WI38 (cell line): ENCODE data around the gene KCNMB4.

Source experiments
- H3K4me3 ChIP-seq: 2 replicates; pipeline ENCODE4 v1.5.1; 2011; ENCODE audit warnings: low read depth, mild to moderate bottlenecking, control low read depth, low read length
- TF ChIP-seq, protein P1 (sequence below): IDR thresholded peaks from 2 replicates; pipeline ENCODE4 v1.5.1; 2012; ENCODE audit warnings: low read depth, mild to moderate bottlenecking, control low read depth, low read length

KCNMB4 gene

DNA sequence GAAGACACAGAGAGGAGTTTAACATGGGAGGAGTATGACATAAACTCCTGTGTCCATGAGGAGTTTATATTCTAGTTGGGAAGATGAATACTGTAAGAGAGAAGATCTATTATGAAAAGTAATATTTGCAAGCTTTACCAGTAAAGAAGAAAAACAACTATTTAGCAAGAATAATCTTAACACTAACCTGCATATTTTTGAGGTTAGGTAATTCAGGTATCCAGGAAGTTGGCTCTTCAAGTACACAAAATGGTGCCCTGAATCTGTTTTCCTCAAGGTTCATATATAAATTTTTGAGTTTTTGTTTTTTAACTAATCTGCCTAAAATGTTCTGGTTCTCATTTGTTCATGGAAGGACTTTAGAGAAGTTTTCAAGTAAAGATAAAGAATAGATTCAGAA lies 33.9 kb upstream of the KCNMB4 start:
- TF ChIP-seq, protein P1, sequence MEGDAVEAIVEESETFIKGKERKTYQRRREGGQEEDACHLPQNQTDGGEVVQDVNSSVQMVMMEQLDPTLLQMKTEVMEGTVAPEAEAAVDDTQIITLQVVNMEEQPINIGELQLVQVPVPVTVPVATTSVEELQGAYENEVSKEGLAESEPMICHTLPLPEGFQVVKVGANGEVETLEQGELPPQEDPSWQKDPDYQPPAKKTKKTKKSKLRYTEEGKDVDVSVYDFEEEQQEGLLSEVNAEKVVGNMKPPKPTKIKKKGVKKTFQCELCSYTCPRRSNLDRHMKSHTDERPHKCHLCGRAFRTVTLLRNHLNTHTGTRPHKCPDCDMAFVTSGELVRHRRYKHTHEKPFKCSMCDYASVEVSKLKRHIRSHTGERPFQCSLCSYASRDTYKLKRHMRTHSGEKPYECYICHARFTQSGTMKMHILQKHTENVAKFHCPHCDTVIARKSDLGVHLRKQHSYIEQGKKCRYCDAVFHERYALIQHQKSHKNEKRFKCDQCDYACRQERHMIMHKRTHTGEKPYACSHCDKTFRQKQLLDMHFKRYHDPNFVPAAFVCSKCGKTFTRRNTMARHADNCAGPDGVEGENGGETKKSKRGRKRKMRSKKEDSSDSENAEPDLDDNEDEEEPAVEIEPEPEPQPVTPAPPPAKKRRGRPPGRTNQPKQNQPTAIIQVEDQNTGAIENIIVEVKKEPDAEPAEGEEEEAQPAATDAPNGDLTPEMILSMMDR = no peak
- H3K4me3 ChIP-seq = no peak overlapping the region

DNA sequence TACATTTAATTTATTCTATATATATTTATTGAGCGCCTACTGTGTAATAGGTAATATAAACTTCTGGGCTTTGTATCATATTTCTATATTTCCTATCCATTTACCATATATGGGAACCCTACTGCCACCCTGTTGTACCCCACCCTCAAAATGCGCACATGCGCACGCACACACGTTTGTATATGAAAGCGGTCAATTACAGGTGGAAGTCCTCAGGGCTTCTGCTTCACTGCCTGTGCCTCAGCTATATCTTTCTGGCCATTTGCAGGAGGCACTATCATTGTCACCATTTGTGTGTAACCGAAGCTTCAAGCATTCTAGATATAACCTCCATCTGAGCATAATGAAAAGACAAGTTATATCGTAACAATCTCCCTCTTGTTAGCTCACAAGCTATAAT lies 31.3 kb upstream of the KCNMB4 start:
- TF ChIP-seq, protein P1 = no peak
- no peak overlapping the region for H3K4me3 ChIP-seq

DNA sequence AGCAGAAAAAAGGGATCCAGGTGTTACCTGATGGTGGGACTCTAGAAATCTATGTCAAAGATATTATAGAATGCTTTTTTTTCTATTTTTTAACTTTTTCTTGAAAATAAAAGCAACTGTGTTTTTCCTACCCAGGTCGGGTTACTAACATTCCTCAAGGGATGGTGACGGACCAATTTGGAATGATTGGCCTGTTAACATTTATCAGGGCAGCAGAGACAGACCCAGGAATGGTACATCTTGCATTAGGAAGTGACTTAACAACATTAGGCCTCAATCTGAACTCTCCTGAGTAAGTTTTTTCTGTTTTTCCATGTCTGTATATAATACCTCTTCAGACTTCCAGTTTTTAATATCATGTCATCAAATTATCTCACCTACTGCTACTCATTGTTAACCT lies 27.6 kb upstream of the KCNMB4 start:
- H3K4me3 ChIP-seq = no peak overlapping the region
- TF ChIP-seq, protein P1 = no peak

DNA sequence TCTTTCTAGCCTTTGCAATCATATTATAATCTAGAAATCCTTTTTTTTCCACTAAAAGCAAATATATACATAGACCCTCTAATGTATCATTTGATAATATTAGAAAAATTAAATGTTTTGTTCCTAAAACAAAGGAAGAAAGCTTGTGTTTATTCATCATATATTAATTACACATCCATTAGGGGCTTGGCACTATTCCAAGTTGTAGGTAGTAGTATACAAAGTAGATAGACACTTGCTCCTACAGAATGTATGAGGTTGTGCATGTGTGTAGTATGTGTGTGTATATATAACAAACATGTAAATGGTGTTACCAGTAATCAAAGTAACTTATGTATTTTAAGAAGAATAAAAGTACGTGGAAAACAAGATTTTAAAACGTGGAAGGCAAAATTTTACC lies 15.0 kb upstream of the KCNMB4 start:
- no peak overlapping the region for H3K4me3 ChIP-seq
- TF ChIP-seq, protein P1 = no peak

DNA sequence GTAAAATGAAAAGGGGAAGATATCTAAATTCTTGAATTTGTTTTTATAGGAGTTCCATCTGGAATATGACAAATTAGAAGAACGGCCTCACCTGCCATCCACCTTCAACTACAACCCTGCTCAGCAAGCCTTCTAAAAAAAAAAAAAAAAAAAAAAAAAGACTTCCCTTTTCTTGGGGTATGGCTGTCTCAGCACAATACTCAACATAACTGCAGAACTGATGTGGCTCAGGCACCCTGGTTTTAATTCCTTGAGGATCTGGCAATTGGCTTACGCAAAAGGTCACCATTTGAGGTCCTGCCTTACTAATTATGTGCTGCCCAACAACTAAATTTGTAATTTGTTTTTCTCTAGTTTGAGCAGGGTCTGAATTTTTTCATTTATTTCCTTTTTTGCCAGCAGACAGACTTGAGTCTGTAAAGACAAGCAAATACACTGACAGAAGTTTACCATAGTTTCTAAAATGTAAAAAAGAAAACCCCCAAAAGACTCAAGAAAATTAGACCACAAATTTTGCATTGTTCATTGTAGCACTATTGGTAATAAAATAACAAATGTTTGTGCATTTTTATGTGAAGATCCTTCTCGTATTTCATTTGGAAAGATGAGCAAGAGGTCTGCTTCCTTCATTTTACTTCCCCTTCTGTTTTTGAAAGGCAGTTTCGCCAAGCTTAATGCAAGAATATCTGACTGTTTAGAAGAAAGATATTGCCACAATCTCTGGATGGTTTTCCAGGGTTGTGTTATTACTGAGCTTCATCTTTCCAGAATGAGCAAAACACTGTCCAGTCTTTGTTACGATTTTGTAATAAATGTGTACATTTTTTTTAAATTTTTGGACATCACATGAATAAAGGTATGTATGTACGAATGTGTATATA lies 12.1 kb upstream of the KCNMB4 start:
- no peak overlapping the region for H3K4me3 ChIP-seq
- TF ChIP-seq, protein P1 = no peak

DNA sequence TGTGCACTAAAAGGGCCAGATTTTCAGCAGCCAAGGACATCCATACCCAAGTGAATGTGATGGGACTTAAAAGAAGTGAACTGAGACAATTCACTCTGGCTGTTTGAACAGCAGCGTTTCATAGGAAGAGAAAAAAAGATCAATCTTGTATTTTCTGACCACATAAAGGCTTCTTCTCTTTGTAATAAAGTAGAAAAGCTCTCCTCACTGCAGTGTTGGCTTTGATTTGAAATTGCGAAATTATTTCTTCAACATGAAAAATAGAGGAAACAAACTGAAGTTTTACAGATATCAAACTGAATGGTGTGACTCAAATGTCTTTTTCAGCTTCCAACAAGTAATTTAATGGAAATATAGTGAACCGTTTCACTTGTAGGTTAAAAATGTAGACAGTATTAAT lies 11.3 kb upstream of the KCNMB4 start:
- TF ChIP-seq, protein P1 = no peak
- no peak overlapping the region for H3K4me3 ChIP-seq

GRCh38 chr12:70355972-70356371 lies 10.1 kb upstream of the KCNMB4 start:
- TF ChIP-seq, protein P1 = no peak
- H3K4me3 ChIP-seq = no peak overlapping the region
